ENCODE data around the gene BTG1.

BTG1 gene

GRCh38 chr12:92134638-92135274 lies 10.9 kb downstream of the BTG1 start:
- Mint-ChIP-seq H3K4me1 (ENCODE audit: low read depth) (peaks cover 73% of the 10 kb centered on the region), H3K27me3 (ENCODE audit: low read depth) (no peaks in the 10 kb centered on the region), H3K27ac (peak overlapping the region; percentile 96), H3K9me3 (no peaks in the 10 kb centered on the region), H3K36me3 (ENCODE audit: low read depth) (peaks cover 43% of the 10 kb centered on the region), H3K4me3 (peak overlapping the region; percentile 86)
- no peak for DNase-seq (ENCODE audit: low spot score)

DNA sequence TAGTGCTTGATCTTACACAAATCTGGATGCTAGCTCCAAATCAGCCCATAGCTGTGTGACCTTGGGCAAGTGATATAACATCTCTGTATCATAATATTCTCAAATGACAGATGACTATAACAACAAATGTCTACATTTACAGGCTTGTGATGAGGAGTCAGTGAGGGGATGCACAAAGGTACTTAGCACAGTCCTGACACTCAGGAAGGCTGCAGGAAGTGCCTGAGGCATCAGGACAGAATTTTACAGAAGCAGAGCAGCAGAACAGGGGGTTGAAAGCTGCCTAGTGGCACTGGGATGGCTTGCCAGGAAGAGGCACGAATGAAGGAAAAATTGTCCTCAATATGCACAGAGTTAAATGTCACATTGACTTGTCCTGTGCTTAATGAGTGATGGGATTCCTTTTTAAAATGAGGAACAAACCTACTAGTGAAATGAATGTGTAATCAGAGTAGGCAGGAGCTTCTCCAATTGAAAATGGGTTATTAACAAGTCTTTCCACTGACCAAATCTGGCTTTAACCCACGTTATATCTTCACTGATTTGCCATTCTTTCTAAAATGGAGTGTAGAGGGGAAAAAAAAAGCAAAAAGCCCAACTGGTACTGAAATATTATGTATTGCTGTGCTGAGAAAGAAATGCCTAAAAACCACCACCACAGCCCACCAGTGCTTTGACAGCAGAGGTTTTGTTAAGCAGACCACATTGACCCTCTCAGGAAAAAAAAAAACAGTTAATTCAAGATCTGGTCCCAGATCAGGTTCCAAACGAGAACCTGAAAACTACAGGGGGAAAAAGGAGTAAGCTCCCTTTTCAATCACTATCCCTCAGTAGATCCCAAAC lies 11.6 kb downstream of the BTG1 start:
- Mint-ChIP-seq H3K4me1 (ENCODE audit: low read depth) (peaks cover 74% of the 10 kb centered on the region), H3K27ac (peak overlapping the region; percentile 96), H3K9me3 (no peaks in the 10 kb centered on the region), H3K36me3 (ENCODE audit: low read depth) (peaks cover 44% of the 10 kb centered on the region), H3K27me3 (ENCODE audit: low read depth) (no peaks in the 10 kb centered on the region), H3K4me3 (peak overlapping the region; percentile 86)
- DNase-seq (ENCODE audit: low spot score), result no peak

DNA sequence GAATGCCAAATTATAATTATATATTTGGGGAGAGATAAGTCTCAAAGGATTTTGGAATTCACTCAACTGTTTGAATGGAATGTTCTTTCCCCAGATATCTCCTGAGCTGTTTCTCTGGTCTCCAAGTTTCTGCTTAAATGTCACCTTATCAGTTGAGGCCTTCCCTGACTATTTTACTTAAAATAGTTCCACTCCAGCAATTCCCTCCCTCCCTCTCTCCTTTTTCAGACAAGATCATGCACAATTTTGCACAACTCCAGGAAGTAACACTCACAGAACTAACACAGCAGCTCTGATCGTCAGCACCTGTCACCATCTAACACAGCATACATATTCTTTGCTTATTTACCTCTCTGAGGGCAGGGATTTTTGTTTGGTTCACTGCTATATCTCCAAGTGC lies 12.5 kb downstream of the BTG1 start:
- Mint-ChIP-seq H3K4me1 (ENCODE audit: low read depth) (peaks cover 74% of the 10 kb centered on the region), H3K27me3 (ENCODE audit: low read depth) (no peaks in the 10 kb centered on the region), H3K27ac (peak overlapping the region; percentile 96), H3K36me3 (ENCODE audit: low read depth) (peaks cover 42% of the 10 kb centered on the region), H3K4me3 (peak overlapping the region; percentile 86), H3K9me3 (no peaks in the 10 kb centered on the region)
- no peak for DNase-seq (ENCODE audit: low spot score)

- Mint-ChIP-seq H3K9me3 (no peaks in the 10 kb centered on the region), H3K27me3 (ENCODE audit: low read depth) (no peaks in the 10 kb centered on the region), H3K36me3 (ENCODE audit: low read depth) (peaks cover 43% of the 10 kb centered on the region), H3K4me3 (peak overlapping the region; percentile 75), H3K4me1 (ENCODE audit: low read depth) (peaks cover 69% of the 10 kb centered on the region), H3K27ac (peak overlapping the region; percentile 80)
- no peak for DNase-seq (ENCODE audit: low spot score)
Observed at GRCh38 chr12:92132288-92132687, 13.4 kb downstream of the BTG1 start.

DNA sequence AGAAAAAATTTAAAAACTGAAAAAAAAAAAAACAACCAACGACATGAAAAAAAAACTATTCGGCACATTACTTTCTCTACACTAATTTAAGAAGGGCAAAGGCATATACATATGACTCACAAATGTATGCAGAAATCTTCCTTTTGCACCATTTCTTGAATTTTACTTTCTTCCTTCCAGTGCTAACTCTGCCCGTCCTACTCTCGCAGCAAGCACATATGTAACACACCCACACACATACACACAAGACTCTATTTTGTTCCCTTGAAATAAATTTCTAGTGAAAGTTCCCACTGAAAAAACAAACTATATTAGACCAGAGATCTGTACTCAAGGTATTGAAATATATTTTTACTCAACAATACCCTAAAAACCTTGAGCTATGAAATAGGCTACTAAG lies 14.6 kb downstream of the BTG1 start:
- Mint-ChIP-seq H3K27ac (peak overlapping the region; percentile 80), H3K4me3 (peak overlapping the region; percentile 75), H3K4me1 (ENCODE audit: low read depth) (peaks cover 61% of the 10 kb centered on the region), H3K36me3 (ENCODE audit: low read depth) (peaks cover 42% of the 10 kb centered on the region), H3K27me3 (ENCODE audit: low read depth) (no peaks in the 10 kb centered on the region), H3K9me3 (no peaks in the 10 kb centered on the region)
- DNase-seq (ENCODE audit: low spot score), result no peak

DNA sequence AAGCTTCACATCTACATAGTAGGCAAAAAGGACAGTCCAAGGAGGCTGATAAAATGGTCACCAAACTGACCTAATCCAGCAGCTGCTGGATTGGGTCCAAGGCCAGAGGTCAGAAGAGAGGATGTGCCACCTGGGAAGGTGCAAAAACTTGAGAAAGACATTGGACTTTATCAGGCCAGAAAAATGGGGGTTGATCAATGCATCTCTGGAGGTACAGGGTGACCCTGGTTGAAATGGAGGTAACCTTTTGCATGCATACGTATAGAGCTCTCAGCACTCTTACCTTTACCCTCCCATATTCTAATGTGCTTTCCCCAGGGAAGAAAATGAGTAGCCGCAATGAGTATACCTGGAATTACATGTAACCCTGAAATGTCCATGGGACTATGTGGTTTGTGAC lies 16.0 kb downstream of the BTG1 start:
- Mint-ChIP-seq H3K4me1 (ENCODE audit: low read depth) (peaks cover 61% of the 10 kb centered on the region), H3K4me3 (peak overlapping the region; percentile 37), H3K36me3 (ENCODE audit: low read depth) (peaks cover 48% of the 10 kb centered on the region), H3K27me3 (ENCODE audit: low read depth) (no peaks in the 10 kb centered on the region), H3K27ac (peak overlapping the region; percentile 56), H3K9me3 (peaks cover 5% of the 10 kb centered on the region)
- no peak for DNase-seq (ENCODE audit: low spot score)

GRCh38 chr12:92128612-92129011 lies 17.0 kb downstream of the BTG1 start:
- peak overlapping the region; percentile 15 for H3K4me3 Mint-ChIP-seq
- H3K27ac Mint-ChIP-seq, result no peak overlapping the region
- peaks cover 5% of the 10 kb centered on the region for H3K9me3 Mint-ChIP-seq
- peaks cover 61% of the 10 kb centered on the region for H3K4me1 Mint-ChIP-seq (ENCODE audit: low read depth)
- no peak for DNase-seq (ENCODE audit: low spot score)
- H3K36me3 Mint-ChIP-seq (ENCODE audit: low read depth), result peaks cover 52% of the 10 kb centered on the region
- no peaks in the 10 kb centered on the region for H3K27me3 Mint-ChIP-seq (ENCODE audit: low read depth)

DNA sequence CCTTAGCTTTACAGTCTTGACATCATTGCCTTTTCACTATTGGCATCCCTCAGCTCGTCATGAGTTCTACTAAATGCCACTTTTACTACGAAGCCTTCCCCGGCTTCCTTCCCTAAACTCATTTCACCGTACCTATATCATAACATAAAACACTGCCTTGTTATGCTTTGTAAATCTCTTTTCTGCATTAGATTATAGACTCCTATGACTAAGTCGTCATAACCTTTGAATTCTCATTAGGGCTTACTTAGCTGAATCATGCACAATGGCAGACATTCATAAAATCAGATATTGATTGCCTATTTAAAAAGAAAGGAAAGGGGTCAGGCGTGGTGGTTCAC lies 21.0 kb downstream of the BTG1 start:
- Mint-ChIP-seq H3K27me3 (ENCODE audit: low read depth) (no peaks in the 10 kb centered on the region), H3K27ac (peak overlapping the region; percentile 41), H3K36me3 (ENCODE audit: low read depth) (peaks cover 45% of the 10 kb centered on the region), H3K4me1 (ENCODE audit: low read depth) (peaks cover 43% of the 10 kb centered on the region), H3K4me3 (peak overlapping the region; percentile 30), H3K9me3 (peaks cover 13% of the 10 kb centered on the region)
- DNase-seq (ENCODE audit: low spot score), result no peak

DNA sequence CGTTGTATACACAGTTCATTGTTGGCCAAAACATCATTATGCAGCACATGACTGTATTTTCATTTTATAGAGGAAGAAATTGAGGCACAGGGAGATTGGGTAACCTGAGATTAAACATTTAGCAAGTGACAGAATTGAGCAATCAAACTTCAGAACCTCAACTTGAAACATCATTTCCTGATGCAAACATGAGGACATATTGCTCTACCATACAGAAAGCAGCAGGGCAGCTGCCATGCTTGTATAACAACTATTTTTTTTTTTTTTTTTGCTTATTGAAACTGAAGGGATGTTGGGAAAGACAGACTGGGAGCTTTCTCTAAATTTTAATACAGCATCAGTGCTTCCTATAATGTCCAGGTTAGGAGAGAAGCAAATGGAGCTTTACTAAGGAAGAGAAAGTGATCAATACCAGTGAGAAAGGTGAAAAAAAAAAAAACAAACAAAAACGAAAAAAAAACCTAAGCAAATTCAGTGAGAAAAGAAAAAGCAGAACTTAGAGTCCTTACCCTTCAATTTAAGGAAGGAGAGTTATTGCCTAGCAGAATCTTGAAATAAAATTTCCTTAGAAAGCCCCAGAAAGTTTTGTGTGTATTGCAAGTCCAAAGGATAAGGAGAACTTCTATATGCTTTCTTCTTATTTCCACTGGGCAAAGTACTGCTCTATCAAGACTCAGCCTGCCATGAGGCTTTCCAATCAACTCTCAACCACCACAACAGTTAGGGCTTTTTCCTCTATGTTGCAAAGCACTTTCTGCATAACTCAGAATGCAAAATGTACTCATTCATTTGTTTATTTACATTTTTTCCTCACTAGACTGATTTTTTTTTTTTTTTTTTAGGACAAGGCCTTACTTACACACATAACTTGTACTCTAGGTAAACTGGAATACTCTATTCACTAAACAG lies 21.6 kb downstream of the BTG1 start:
- peaks cover 47% of the 10 kb centered on the region for H3K36me3 Mint-ChIP-seq (ENCODE audit: low read depth)
- H3K27me3 Mint-ChIP-seq (ENCODE audit: low read depth), result no peaks in the 10 kb centered on the region
- peaks cover 19% of the 10 kb centered on the region for H3K9me3 Mint-ChIP-seq
- peak overlapping the region; percentile 41 for H3K27ac Mint-ChIP-seq
- no peak for DNase-seq (ENCODE audit: low spot score)
- peak overlapping the region; percentile 30 for H3K4me3 Mint-ChIP-seq
- H3K4me1 Mint-ChIP-seq (ENCODE audit: low read depth), result peaks cover 42% of the 10 kb centered on the region

DNA sequence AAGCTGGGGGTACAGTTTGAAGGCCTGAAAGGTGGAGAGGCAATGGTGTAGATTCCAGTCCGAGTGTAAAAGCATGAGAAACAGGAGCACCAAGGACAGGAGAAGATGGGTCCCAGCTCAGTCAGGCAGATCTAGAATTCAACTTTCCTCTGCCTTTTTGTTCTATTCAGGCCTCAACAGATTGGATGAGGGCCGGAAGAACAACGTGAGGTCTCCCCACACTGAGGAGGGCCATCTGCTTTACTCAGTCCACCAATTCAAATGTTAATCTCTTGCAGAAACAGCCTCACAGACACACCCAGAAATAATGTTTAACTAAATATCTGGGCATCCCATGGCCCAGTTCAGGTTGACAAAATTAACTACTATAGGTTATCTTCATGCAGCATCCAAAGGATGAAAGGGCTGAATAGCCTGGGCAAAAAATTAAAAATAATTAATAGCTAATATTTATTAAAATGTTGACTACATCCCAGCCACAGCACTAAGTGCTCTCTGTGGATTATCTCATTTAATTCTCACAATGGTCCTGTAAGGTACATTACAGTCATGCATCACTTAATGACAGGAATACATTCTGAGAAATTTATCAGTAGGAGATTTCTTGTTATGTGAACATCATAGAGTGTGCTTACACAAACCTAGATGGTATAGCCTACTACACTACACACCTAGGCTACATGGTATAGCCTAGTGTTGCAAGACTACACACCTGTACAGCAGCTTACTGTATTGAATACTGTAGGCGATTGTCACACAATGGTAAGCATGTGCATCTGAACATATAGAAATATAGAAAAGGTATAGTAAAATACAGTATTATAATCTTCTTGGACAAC lies 22.5 kb downstream of the BTG1 start:
- Mint-ChIP-seq H3K27ac (no peak overlapping the region), H3K4me3 (no peak overlapping the region), H3K36me3 (ENCODE audit: low read depth) (peaks cover 49% of the 10 kb centered on the region), H3K9me3 (peaks cover 24% of the 10 kb centered on the region), H3K4me1 (ENCODE audit: low read depth) (peaks cover 44% of the 10 kb centered on the region), H3K27me3 (ENCODE audit: low read depth) (no peaks in the 10 kb centered on the region)
- no peak for DNase-seq (ENCODE audit: low spot score)

- Mint-ChIP-seq H3K27me3 (ENCODE audit: low read depth) (no peaks in the 10 kb centered on the region), H3K4me1 (ENCODE audit: low read depth) (peaks cover 40% of the 10 kb centered on the region), H3K27ac (no peak overlapping the region), H3K4me3 (no peak overlapping the region), H3K9me3 (peaks cover 24% of the 10 kb centered on the region), H3K36me3 (ENCODE audit: low read depth) (peaks cover 45% of the 10 kb centered on the region)
- no peak for DNase-seq (ENCODE audit: low spot score)
Observed at GRCh38 chr12:92121826-92122225, 23.8 kb downstream of the BTG1 start.

DNA sequence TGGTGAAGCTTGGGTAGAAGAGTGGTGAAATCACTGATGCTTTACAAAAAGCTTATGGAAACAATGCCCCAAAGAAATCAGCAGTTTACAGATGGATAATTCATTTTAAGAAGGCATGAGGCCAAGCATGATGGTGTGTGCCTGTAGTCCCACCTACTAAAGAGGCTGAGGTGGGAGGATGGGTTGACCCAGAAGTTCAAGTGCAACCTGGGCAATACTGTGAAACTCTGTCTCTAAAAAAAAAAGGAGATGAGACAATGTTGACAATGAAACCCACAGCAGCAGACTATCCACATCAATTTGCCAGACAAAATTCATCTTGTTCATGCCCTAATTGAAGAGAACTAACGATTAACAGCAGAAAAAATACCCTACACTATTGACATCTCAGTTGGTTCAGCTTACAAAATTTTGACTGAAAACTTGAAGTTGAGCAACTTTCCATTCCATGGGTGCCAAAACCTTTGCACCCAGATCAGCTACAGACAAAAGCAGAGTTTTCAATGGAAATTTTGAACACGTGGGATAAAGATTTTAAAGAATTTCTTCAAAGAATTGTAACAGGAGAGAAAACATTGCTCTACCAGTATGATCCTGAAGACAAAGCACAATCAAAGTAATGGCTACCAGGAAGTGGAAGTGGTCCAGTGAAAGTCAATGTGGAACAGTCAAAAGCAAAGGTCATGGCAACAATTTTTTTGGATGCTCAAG lies 26.7 kb downstream of the BTG1 start:
- Mint-ChIP-seq H3K9me3 (peaks cover 19% of the 10 kb centered on the region), H3K27me3 (ENCODE audit: low read depth) (no peaks in the 10 kb centered on the region), H3K4me3 (no peak overlapping the region), H3K27ac (no peak overlapping the region), H3K36me3 (ENCODE audit: low read depth) (peaks cover 31% of the 10 kb centered on the region), H3K4me1 (ENCODE audit: low read depth) (peaks cover 41% of the 10 kb centered on the region)
- DNase-seq (ENCODE audit: low spot score), result no peak

DNA sequence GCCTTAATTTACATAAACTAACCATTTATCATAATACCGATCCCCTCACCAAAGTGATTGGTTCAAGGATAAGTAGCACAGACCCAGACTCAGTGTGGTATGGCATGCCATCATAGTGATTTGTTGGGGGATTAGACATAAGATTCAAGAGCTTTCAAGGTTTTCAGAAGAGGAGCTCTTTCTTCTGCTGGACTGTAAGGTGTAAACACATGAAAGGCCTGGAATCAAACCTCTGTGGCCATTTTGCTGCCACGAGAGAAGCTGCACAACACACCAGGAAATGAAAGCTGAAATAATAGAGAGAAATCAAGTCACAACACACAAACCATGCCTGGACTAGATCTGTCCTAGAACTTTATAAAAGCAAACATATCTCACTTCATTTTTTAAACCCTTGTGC lies 30.8 kb downstream of the BTG1 start:
- H3K27ac Mint-ChIP-seq, result peak overlapping the region; percentile 33
- peaks cover 47% of the 10 kb centered on the region for H3K4me1 Mint-ChIP-seq (ENCODE audit: low read depth)
- no peaks in the 10 kb centered on the region for H3K27me3 Mint-ChIP-seq (ENCODE audit: low read depth)
- H3K36me3 Mint-ChIP-seq (ENCODE audit: low read depth), result peaks cover 17% of the 10 kb centered on the region
- H3K9me3 Mint-ChIP-seq, result peaks cover 11% of the 10 kb centered on the region
- H3K4me3 Mint-ChIP-seq, result peak overlapping the region; percentile 38
- DNase-seq (ENCODE audit: low spot score), result no peak

Measured in T-helper 2 cell treated with Interferon-gamma antibody and Interleukin-4, amounts not matched to agents 5 μg/mL and 100 μg/mL, for 36 hours (primary cell).